A549 (cell line): ENCODE results near the gene PDE4D.

Experiments
- EP300 ChIP-seq, 2 experiments: fragments of >200 bp; sonication (Bioruptor Twin); formaldehyde crosslinking; IDR thresholded peaks; 2 replicates in 1 of 2; 3 replicates in 1 of 2; pipeline ENCODE4 v1.6.1; 2016 to 2017
- MAX ChIP-seq: IDR thresholded peaks from 2 replicates; pipeline ENCODE4 v1.6.1; 2012
- REST ChIP-seq: fragments of 200-600 bp; sonication (generic); IDR thresholded peaks from 2 replicates; pipeline ENCODE4 v1.6.1; 2016; ENCODE audit warnings: antibody characterized with exemption, mild to moderate bottlenecking, moderate library complexity
- TF ChIP-seq, protein P1 (sequence below): fragments of 450-650 bp; IDR thresholded peaks from 2 replicates; pipeline ENCODE4 v1.6.1; 2014; ENCODE audit warnings: antibody characterized with exemption

DNA sequence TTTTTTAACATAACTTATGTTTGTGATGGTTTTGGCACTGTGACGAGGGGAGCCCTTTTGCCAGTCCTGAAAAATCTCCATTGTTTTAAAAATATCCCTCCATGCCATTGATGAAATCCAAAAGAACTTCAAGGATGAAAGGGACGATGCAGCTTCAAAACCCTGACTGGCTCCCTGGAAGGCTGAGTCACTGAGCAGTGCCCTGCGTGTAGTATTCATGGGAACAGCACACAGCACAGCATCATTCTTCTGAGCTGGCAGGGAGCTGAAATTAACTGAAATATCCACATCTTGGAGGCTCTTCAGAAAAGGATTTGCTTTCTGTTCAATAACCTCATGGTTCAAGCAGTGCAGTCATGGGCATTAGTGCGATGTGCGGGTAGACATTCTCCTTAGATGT is 29.7 kb downstream of the PDE4D start:
- TF ChIP-seq, protein P1, sequence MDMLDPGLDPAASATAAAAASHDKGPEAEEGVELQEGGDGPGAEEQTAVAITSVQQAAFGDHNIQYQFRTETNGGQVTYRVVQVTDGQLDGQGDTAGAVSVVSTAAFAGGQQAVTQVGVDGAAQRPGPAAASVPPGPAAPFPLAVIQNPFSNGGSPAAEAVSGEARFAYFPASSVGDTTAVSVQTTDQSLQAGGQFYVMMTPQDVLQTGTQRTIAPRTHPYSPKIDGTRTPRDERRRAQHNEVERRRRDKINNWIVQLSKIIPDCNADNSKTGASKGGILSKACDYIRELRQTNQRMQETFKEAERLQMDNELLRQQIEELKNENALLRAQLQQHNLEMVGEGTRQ, result no peak
- TF ChIP-seq REST, result no peak
- no peak for TF ChIP-seq MAX
- TF ChIP-seq EP300 (IDR thresholded peaks at IDR 0.05), result no peak
